Heart left ventricle (tissue), 16 donors: ENCODE measurements around the gene ATP6V1G2. TPM values are rescaled to one million over a fixed set of nuclear protein-coding genes. Genes with fewer than 3 reads are reported as not detected.
A peak's percentile ranks its signal among the peaks of the same experiment; 100 is the strongest.

ENCODE experiments used
- ATAC-seq, 4 donors: fragments of 200-7000 bp; cut with Tn5 transposase; one replicate each; pipeline ENCODE4 v1.9.1; 2020 to 2022; ENCODE audit warnings: moderate library complexity in 4 of 4, mild to moderate bottlenecking in 3 of 4, moderate number of reproducible peaks in 1 of 4
- DNase-seq, 5 donors: peaks; one replicate each; pipeline ENCODE4 v3.0.0-alpha.2; 2020
- H3K27ac ChIP-seq, 12 donors: fragments of 200-600 bp; sonication (generic) in 4 of 12; one replicate each; pipeline versions ENCODE4 v1.5.0 to v1.8.0; 2016 to 2022; ENCODE audit warnings: mild to moderate bottlenecking in 2 of 12
- H3K27me3 ChIP-seq, 9 donors: fragments of 200-600 bp; sonication (generic) in 2 of 9; one replicate each; pipeline versions ENCODE4 v1.5.1 to v1.8.0; 2016 to 2022; ENCODE audit warnings: mild to moderate bottlenecking in 3 of 9
- H3K36me3 ChIP-seq, 9 donors: fragments of 200-600 bp; sonication (generic) in 2 of 9; one replicate each; pipeline versions ENCODE4 v1.5.0 to v1.8.0; 2018 to 2022; ENCODE audit warnings: mild to moderate bottlenecking in 2 of 9
- H3K4me1 ChIP-seq, 12 donors: fragments of 200-600 bp; sonication (generic) in 4 of 12; one replicate each; pipeline versions ENCODE4 v1.5.0 to v1.8.0; 2016 to 2022; ENCODE audit warnings: mild to moderate bottlenecking in 3 of 12
- H3K4me3 ChIP-seq, 12 donors: fragments of 200-600 bp; sonication (generic) in 4 of 12; one replicate each; pipeline versions ENCODE4 v1.5.0 to v1.8.0; 2017 to 2022; ENCODE audit warnings: mild to moderate bottlenecking in 9 of 12, moderate library complexity in 4 of 12
- H3K9me3 ChIP-seq, 12 donors: fragments of 200-600 bp; sonication (generic) in 4 of 12; one replicate each; pipeline versions ENCODE4 v1.5.0 to v1.8.0; 2016 to 2022; ENCODE audit warnings: mild to moderate bottlenecking in 1 of 12
- POLR2A ChIP-seq, 2 donors: fragments of 450-650 bp; IDR thresholded peaks; one replicate each; pipeline ENCODE4 v1.6.1; 2017; ENCODE audit warnings: antibody characterized with exemption in 2 of 2, mild to moderate bottlenecking in 2 of 2, moderate library complexity in 2 of 2
- WGBS, 4 donors: extraction: QIAGEN DNeasy Blood & Tissue Kit in 2 of 4; methylation state at CpG; one replicate each; pipeline versions ENCODE4 v1.1.5 to v1.1.7; 2013 to 2018; 5-methylcytosine and 5-hydroxymethylcytosine counted together
- intact Hi-C, 10 donors: fragments of 100-400 bp; cut with DNase I; formaldehyde crosslinking; loops; one replicate each; pipeline versions ENCODE4 v1.11.1 to v1.14.2; 2022
- polyA plus RNA-seq, 2 donors: library from polyadenylated mRNA; stranded (reverse); fragments of 200-250 nt; gene quantifications; one replicate each; pipeline ENCODE4 v1.2.3, GENCODE V29; 2013
- total RNA-seq, 9 donors: library from RNA; depleted of rRNA in 2 of 9; stranded (reverse); fragments of >200 nt in 2 of 9; fragmentation: NEBNext Ultra II Directional in 3 of 9; extraction: Animal tissue kit (Norgen Biotek cat#: 25700) in 3 of 9; gene quantifications; one replicate each; pipeline versions ENCODE4 v1.1.0 to v1.2.4, GENCODE V29; 2016 to 2023
- TF ChIP-seq, protein P1 (sequence below), 12 donors: fragments of 200-600 bp; sonication (generic) in 4 of 12; IDR thresholded peaks; one replicate each; pipeline versions ENCODE4 v1.5.0 to v1.8.0; 2018 to 2022; ENCODE audit warnings: antibody characterized with exemption in 12 of 12, mild to moderate bottlenecking in 5 of 12
- donor health status: ischemic (EF 13 %, LVEDD 7.1; RV severe dilation, severe dysfunction).
- donor health status: healthy with polysubstance abuse.
- donor health status: DM: no; HTN: yes; CAD: no.
- donor health status: DM: no; HTN: no; CAD: no.
- donor health status: ischemic (EF 25% LVEDD 6.9; RV normal size, moderate dysfunction).
- donor health status: ischemic (EF 25% LVEDD 5.7; RV mildly dilated, moderate dysfunction).
- donor health status: healthy.
- donor health status: DM: yes; HTN: yes; CAD: no.
- donor health status: ischemic (EF 35%, LVEDD 5.7; RV mildly dilated, moderate dysfunction).
- donor health status: nonischemic (EF 11% LVEDD 7.7; RV severe dilation, severe dysfunction).
- donor health status: DM: yes; HTN: yes; CAD: no.
- donor health status: PGD.
- donor health status: ischemic (EF 29% LVEDD 5.4; RV normal size, mild dysfunction).
- donor health status: nonischemic (EF 23%, LVEDD 6.1; RV moderate dilation, normal function).

The ATP6V1G2 gene
- total and polyA plus RNA-seq, 11 donors: 1.1 to 3.5 (median 1.4) TPM

DNA sequence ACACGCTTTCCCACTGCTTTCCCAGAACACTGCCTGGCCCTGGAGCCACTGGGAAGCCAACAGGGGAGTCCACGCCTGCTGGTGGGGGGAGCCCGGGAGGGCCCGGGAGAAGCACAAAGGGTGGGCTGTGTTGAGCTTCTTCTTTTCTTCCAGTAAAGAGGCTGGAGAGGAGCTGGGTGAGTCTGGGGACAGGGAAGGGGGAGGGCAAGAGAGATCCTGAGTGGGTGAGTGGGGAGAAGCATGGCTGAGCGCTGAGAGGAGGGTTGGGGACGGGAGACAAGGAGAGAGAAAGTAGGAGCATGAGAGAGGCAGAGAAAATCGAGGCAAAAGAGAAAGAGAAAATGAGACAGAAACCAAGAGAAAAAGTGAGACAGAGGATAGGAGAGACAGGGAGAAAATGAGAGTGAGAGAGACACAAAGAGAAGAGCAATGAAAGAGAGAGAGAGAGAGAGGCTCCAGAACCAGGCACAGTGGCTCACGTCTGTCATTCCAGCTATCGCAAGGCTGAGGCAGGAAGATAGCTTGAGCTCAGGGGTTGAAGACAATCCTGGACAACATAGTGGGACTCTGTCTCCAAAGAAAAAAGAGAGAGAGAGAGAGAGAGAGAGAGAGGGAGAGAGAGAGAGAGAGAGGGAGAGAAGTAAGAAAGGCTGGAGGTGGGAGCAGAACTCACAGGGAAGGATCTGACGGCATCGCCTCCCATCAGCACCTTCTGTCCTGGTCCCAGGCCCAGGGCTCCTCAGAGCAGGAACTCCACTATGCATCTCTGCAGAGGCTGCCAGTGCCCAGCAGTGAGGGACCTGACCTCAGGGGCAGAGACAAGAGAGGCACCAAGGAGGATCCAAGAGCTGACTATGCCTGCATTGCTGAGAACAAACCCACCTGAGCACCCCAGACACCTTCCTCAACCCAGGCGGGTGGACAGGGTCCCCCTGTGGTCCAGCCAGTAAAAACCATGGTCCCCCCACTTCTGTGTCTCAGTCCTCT lies 41.7 kb upstream of the ATP6V1G2 start:
- no peaks in the 10 kb centered on the region for H3K36me3 ChIP-seq
- no peaks in the 10 kb centered on the region for H3K9me3 ChIP-seq
- intact Hi-C loops: no loop called here
- no peaks in the 10 kb centered on the region for H3K27me3 ChIP-seq
- 70 to 80% (median 75%) methylated on average over 12 of the region's 12 CpGs for WGBS, 4 donors
- TF ChIP-seq, protein P1, sequence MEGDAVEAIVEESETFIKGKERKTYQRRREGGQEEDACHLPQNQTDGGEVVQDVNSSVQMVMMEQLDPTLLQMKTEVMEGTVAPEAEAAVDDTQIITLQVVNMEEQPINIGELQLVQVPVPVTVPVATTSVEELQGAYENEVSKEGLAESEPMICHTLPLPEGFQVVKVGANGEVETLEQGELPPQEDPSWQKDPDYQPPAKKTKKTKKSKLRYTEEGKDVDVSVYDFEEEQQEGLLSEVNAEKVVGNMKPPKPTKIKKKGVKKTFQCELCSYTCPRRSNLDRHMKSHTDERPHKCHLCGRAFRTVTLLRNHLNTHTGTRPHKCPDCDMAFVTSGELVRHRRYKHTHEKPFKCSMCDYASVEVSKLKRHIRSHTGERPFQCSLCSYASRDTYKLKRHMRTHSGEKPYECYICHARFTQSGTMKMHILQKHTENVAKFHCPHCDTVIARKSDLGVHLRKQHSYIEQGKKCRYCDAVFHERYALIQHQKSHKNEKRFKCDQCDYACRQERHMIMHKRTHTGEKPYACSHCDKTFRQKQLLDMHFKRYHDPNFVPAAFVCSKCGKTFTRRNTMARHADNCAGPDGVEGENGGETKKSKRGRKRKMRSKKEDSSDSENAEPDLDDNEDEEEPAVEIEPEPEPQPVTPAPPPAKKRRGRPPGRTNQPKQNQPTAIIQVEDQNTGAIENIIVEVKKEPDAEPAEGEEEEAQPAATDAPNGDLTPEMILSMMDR (IDR thresholded peaks at IDR 0.05): no peak
- no peak for TF ChIP-seq POLR2A (IDR thresholded peaks at IDR 0.05)
- H3K27ac ChIP-seq: peak overlapping the region in 1 of 12 donors; percentile 86
- H3K4me1 ChIP-seq: peaks cover 0 to 65% (median 0%) of the 10 kb centered on the region in 12 donors
- no peak for DNase-seq
- peak overlapping the region in 3 of 12 donors; percentile 4 to 58 (median 5) for H3K4me3 ChIP-seq
- ATAC-seq: no peak

DNA sequence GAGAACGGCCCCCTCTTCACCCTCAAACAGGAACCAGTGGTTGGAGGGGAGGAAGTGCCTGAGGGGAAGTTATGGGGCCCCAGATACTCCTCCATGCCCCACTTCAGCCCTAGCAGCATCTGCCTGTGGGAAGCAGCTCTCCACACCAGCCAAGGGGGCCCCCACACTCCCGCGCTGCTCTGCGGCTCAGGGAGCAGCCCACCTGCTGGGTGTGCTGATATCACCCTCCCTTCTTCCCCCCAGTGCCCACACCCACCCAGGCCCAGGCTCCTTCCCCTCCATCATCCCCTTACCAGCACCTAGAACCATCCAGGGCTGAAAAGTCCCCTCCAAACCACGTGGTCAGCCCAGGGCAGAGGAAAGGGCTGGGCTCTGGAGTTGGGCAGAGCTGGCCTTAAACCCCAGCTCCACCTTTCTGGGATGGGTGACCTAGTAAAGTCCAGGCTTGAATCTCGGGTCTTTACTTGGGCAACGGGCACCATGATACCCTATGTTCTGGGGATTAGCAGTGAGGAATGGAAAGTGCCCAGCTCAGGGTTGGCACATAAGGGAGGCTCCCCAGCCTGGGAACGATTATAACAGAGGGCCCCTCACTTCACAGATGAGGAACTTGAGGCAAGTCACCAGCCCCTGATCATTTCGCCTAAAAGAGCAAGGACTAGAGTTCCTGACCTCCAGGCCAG lies 40.3 kb upstream of the ATP6V1G2 start:
- intact Hi-C loops: no loop called here
- H3K27me3 ChIP-seq: no peaks in the 10 kb centered on the region
- H3K9me3 ChIP-seq: no peaks in the 10 kb centered on the region
- ATAC-seq (peak in 3 of 4 donors; percentile 53 to 68 (median 67)), DNase-seq (peak in 1 of 5 donors; percentile 38)
- TF ChIP-seq POLR2A (IDR thresholded peaks at IDR 0.05): no peak
- TF ChIP-seq, protein P1 (IDR thresholded peaks at IDR 0.05): no peak
- peaks cover 0 to 72% (median 7%) of the 10 kb centered on the region in 12 donors for H3K4me1 ChIP-seq
- H3K27ac ChIP-seq: peak overlapping the region in 4 of 12 donors; percentile 30 to 86 (median 37)
- no peaks in the 10 kb centered on the region for H3K36me3 ChIP-seq
- H3K4me3 ChIP-seq: peak overlapping the region in 4 of 12 donors; percentile 4 to 58 (median 18)
- WGBS, 4 donors: 52 to 69% (median 66%) methylated on average over 5 to 9 of the region's 9 CpGs

DNA sequence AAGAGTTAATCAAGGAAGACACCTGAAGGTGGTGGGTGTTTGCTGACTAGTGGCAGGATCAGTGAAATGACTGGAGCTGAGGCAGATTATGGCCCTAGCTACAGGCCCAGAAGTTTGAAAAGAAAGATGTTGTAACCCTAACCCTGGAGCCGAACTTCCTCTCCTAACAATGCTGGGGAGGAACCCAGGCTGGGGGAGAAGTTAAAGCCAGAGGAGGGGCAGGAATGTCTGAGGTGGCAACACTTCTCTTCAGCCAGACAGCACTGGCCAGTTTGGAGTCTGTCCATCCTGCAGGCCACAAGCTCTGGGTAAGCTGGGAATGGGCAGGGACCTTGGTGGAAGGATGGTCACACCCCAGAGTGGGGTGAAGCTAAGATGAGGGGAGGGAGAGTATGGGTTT lies 39.6 kb upstream of the ATP6V1G2 start, which contains the start of gene LST1:
TSS of gene LST1 (plus strand) at position 270 of the 400 bp plus-strand sequence. CDS start 1,023 bp downstream, outside the sequence.
- Histone ChIP-seq H3K27me3 (no peaks in the 10 kb centered on the region), H3K27ac (peak within 1 kb of the TSS in 5 of 12 donors; percentile 3 to 86 (median 38)), H3K4me1 (peaks cover 0 to 76% (median 11%) of the 10 kb centered on the region in 12 donors), H3K36me3 (no peaks in the 10 kb centered on the region), H3K9me3 (no peaks in the 10 kb centered on the region), H3K4me3 (peak within 1 kb of the TSS in 4 of 12 donors; percentile 4 to 58 (median 18))
- WGBS, 4 donors: 50 to 65% (median 56%) methylated on average over 1 of the region's 1 CpG
- ATAC-seq: peak in 3 of 4 donors; percentile 35 to 60 (median 44)
- DNase-seq: peak in 3 of 5 donors; percentile 36 to 56 (median 40)
- intact Hi-C loops: no loop called here
- TF ChIP-seq, protein P1 (IDR thresholded peaks at IDR 0.05): no peak
- no peak for TF ChIP-seq POLR2A (IDR thresholded peaks at IDR 0.05)
